Cardiac muscle cell (in vitro differentiated cells and primary cell): ENCODE measurements around the gene ZNF804B. TPM values are rescaled to one million over a fixed set of nuclear protein-coding genes. Genes with fewer than 3 reads are reported as not detected.
"Not testable (repeated sequence)": the region's sequence is repeated elsewhere in the genome, so short reads cannot be mapped to it uniquely, and the experiment has no call there.

Experiments used
- DNase-seq, 2 donors: peaks; one replicate each; pipeline versions ENCODE4 v3.0.0 to v3.0.0-alpha.2; 2010 to 2017; ENCODE audit warnings: low read depth in 1 of 2, low spot score in 1 of 2
- H3K27ac ChIP-seq: fragments of 200-600 bp; sonication (generic); 2 replicates; pipeline ENCODE4 v1.5.1; 2016
- H3K27me3 ChIP-seq: fragments of 200-600 bp; sonication (generic); 2 replicates; pipeline ENCODE4 v1.6.0; 2016; ENCODE audit warnings: control low read depth
- H3K36me3 ChIP-seq: fragments of 200-600 bp; sonication (generic); 2 replicates; pipeline ENCODE4 v1.5.1; 2016; ENCODE audit warnings: control low read depth
- H3K4me1 ChIP-seq: fragments of 200-600 bp; sonication (generic); 2 replicates; pipeline ENCODE4 v1.8.1; 2017; ENCODE audit warnings: low read depth, mild to moderate bottlenecking, mixed run types
- H3K4me3 ChIP-seq: fragments of 200-600 bp; sonication (generic); 2 replicates; pipeline ENCODE4 v1.5.1; 2016; ENCODE audit warnings: mild to moderate bottlenecking
- H3K9me3 ChIP-seq: fragments of 200-600 bp; sonication (generic); 2 replicates; pipeline ENCODE4 v1.5.1; 2017; ENCODE audit warnings: low read depth, mild to moderate bottlenecking, control low read depth
- polyA plus RNA-seq: library from polyadenylated mRNA; unstranded; fragments of >200 nt; fragmentation: Nextera tagmentation; extraction: Ambion mirVana; gene quantifications from 2 replicates; pipeline ENCODE4 v1.2.1, GENCODE V29; 2016
- total RNA-seq: library from RNA; depleted of rRNA; stranded (reverse); fragments of >200 nt; gene quantifications from 2 replicates; pipeline ENCODE4 v1.2.3, GENCODE V29; 2016
- TF ChIP-seq, protein P1 (sequence below): IDR thresholded peaks from 2 replicates; pipeline ENCODE4 v1.5.1; 2012; ENCODE audit warnings: low read depth, mild to moderate bottlenecking, low read length

ZNF804B gene
- total and polyA plus RNA-seq, 2 experiments from 2014 or later: 0.06 TPM; not detected in 1

- no peaks in the 10 kb centered on the region for H3K36me3 ChIP-seq
- H3K4me1 ChIP-seq: no peaks in the 10 kb centered on the region
- H3K27me3 ChIP-seq: no peaks in the 10 kb centered on the region
- H3K9me3 ChIP-seq: no peaks in the 10 kb centered on the region
- TF ChIP-seq, protein P1, sequence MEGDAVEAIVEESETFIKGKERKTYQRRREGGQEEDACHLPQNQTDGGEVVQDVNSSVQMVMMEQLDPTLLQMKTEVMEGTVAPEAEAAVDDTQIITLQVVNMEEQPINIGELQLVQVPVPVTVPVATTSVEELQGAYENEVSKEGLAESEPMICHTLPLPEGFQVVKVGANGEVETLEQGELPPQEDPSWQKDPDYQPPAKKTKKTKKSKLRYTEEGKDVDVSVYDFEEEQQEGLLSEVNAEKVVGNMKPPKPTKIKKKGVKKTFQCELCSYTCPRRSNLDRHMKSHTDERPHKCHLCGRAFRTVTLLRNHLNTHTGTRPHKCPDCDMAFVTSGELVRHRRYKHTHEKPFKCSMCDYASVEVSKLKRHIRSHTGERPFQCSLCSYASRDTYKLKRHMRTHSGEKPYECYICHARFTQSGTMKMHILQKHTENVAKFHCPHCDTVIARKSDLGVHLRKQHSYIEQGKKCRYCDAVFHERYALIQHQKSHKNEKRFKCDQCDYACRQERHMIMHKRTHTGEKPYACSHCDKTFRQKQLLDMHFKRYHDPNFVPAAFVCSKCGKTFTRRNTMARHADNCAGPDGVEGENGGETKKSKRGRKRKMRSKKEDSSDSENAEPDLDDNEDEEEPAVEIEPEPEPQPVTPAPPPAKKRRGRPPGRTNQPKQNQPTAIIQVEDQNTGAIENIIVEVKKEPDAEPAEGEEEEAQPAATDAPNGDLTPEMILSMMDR: no peak
- H3K27ac ChIP-seq: no peak overlapping the region
- H3K4me3 ChIP-seq: no peak overlapping the region
- no peak for DNase-seq
These were observed 422.6 kb downstream of the ZNF804B start for GRCh38 chr7:89182116-89182515.

DNA sequence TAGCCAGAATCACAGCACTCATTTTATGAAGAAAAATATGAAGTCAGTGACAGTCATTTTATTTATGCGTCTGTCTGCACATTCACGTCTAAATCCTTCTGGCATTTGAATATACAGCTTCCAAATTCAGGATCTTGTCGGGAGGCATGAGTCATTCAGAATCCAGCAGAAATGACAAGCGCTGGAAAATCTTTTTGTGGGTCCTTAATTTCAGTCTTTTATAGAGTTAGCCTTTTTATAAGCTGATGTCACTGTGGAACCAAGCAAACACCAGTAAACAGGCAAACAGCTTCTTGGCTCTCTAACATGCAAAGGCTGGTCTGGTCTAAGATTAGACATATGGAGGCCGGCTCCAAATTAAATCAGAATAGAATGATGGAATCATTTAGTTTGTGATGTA, 424.2 kb downstream of the ZNF804B start:
- H3K4me3 ChIP-seq: no peak overlapping the region
- H3K36me3 ChIP-seq: no peaks in the 10 kb centered on the region
- H3K27ac ChIP-seq: no peak overlapping the region
- TF ChIP-seq, protein P1: no peak
- no peaks in the 10 kb centered on the region for H3K4me1 ChIP-seq
- H3K9me3 ChIP-seq: no peaks in the 10 kb centered on the region
- no peak for DNase-seq
- no peaks in the 10 kb centered on the region for H3K27me3 ChIP-seq

- Histone ChIP-seq H3K4me1 (no peaks in the 10 kb centered on the region), H3K27ac (no peak overlapping the region), H3K4me3 (no peak overlapping the region), H3K9me3 (no peaks in the 10 kb centered on the region), H3K36me3 (no peaks in the 10 kb centered on the region), H3K27me3 (no peaks in the 10 kb centered on the region)
- no peak for DNase-seq
- TF ChIP-seq, protein P1: no peak
These were observed 441.3 kb downstream of the ZNF804B start for GRCh38 chr7:89200758-89201157.

DNA sequence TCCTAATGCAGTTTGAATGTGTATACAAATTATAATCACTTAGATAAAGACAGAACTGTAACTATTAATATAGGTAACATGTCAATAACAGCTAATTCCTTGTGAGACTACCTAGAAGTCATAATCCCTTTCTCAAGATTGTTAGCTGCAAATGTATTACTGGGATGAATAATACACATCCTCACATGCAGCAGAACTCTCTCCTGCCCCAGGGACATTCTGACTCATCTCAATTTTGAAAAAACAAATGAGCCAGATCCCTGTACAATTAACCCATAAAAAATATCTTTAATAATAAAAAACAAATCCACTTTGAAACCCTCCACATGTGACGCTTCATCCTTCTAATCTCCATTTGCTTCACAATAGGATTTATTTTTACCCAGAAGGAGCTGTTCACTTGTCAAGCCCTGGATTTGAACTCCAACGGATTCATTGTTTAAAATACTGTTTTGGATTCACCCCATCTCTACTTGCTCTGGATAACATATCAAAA, 464.4 kb downstream of the ZNF804B start:
- H3K27ac ChIP-seq: no peak overlapping the region
- no peaks in the 10 kb centered on the region for H3K9me3 ChIP-seq
- no peak overlapping the region for H3K4me3 ChIP-seq
- H3K4me1 ChIP-seq: no peaks in the 10 kb centered on the region
- no peaks in the 10 kb centered on the region for H3K36me3 ChIP-seq
- TF ChIP-seq, protein P1: no peak
- no peak for DNase-seq
- H3K27me3 ChIP-seq: no peaks in the 10 kb centered on the region

DNA sequence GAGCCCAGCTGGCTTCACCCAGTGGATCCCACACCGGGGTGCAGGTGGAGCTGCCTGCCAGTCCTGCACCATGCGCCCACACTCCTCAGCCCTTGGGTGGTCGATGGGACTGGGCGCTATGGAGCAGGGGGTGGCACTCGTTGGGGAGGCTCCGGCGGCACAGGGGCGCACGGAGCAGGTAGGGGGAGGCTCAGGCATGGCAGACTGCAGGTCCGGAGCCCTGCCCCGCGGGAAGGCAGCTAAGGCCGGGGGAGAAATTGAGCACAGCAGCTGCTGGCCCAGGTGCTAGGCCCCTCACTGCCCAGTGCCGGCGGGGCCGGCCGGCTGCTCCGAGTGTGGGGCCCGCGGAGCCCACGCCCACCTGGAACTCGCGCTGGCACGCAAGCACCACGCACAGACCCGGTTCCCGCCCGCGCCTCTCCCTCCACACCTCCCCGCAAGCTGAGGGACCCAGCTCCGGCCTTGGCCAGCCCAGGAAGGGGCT, 469.2 kb downstream of the ZNF804B start:
- H3K36me3 ChIP-seq, H3K4me3 ChIP-seq, DNase-seq, H3K9me3 ChIP-seq, H3K4me1 ChIP-seq, H3K27ac ChIP-seq, H3K27me3 ChIP-seq: not testable (repeated sequence)

GRCh38 chr7:89238156-89238555, 478.7 kb downstream of the ZNF804B start:
- TF ChIP-seq, protein P1: no peak
- Histone ChIP-seq H3K4me3 (no peak overlapping the region), H3K36me3 (no peaks in the 10 kb centered on the region), H3K4me1 (no peaks in the 10 kb centered on the region), H3K27ac (no peak overlapping the region), H3K27me3 (no peaks in the 10 kb centered on the region), H3K9me3 (no peaks in the 10 kb centered on the region)
- DNase-seq: no peak
